Ovary (tissue), 9 donors: Measurements from ENCODE around the gene PPM1E. TPM values are rescaled to one million over a fixed set of nuclear protein-coding genes. Genes with fewer than 3 reads are reported as not detected.

Experiments used
- DNase-seq, 5 donors: peaks; one replicate each; pipeline ENCODE4 v3.0.0-alpha.2; 2019 to 2020
- H3K27ac ChIP-seq, 2 donors: fragments of 200-600 bp; one replicate each; pipeline versions ENCODE4 v1.5.1 to v1.8.0; 2019 to 2022
- H3K27me3 ChIP-seq: fragments of 200-600 bp; one replicate; pipeline ENCODE4 v1.8.0; 2022
- H3K36me3 ChIP-seq: fragments of 200-600 bp; sonication (generic); one replicate; pipeline ENCODE4 v1.5.1; 2019
- H3K4me1 ChIP-seq: one replicate; pipeline ENCODE4 v1.8.1; 2013; ENCODE audit warnings: mild to moderate bottlenecking, moderate library complexity; ENCODE audit not compliant: insufficient read depth
- H3K4me3 ChIP-seq: fragments of 200-600 bp; sonication (generic); one replicate; pipeline ENCODE4 v1.5.1; 2017
- H3K9me3 ChIP-seq, 2 donors: fragments of 200-600 bp in 1 of 2; sonication (generic) in 1 of 2; one replicate each; pipeline versions ENCODE4 v1.5.1 to v1.8.1; 2013 to 2019; ENCODE audit warnings: mild to moderate bottlenecking in 1 of 2, moderate library complexity in 1 of 2
- EP300 ChIP-seq: sonication (generic); formaldehyde crosslinking; IDR thresholded peaks from one replicate; pipeline ENCODE4 v1.6.1; 2017; ENCODE audit warnings: antibody characterized with exemption
- POLR2A ChIP-seq: fragments of 450-650 bp; IDR thresholded peaks from one replicate; pipeline ENCODE4 v1.6.1; 2017; ENCODE audit warnings: antibody characterized with exemption, mild to moderate bottlenecking, moderate library complexity
- WGBS, 3 donors: extraction: QIAGEN DNeasy Blood & Tissue Kit in 1 of 3; methylation state at CpG; one replicate each; pipeline versions ENCODE4 v1.1.5 to v1.1.7; 2013 to 2017; 5-methylcytosine and 5-hydroxymethylcytosine counted together
- intact Hi-C, 4 donors: fragments of 100-400 bp; cut with DNase I; formaldehyde crosslinking; loops; one replicate each; pipeline versions ENCODE4 v1.11.0 to v1.15.1; 2022 to 2023
- polyA plus RNA-seq, 2 donors: library from polyadenylated mRNA; stranded (reverse); fragments of 200-250 nt in 1 of 2; fragments of 350-450 nt in 1 of 2; fragmentation: Illumina TruSeq in 1 of 2; extraction: RNeasy Lipid Tissue Mini Kit (QIAGEN cat#74804) in 1 of 2; gene quantifications; one replicate each; pipeline ENCODE4 v1.2.3, GENCODE V29; 2013 to 2014
- total RNA-seq, 7 donors: library from RNA; depleted of rRNA in 2 of 7; stranded (reverse); fragments of >200 nt in 2 of 7; fragmentation: NEBNext Ultra II Directional in 3 of 7; extraction: Animal tissue kit (Norgen Biotek cat#: 25700) in 3 of 7; gene quantifications; one replicate each; pipeline versions ENCODE4 v1.1.0 to v1.2.4, GENCODE V29; 2016 to 2023
- TF ChIP-seq, protein P1 (sequence below), 3 donors: fragments of 450-650 bp in 2 of 3; fragments of 200-600 bp in 1 of 3; IDR thresholded peaks; one replicate each; pipeline versions ENCODE4 v1.5.1 to v1.8.0; 2016 to 2022; ENCODE audit warnings: antibody characterized with exemption in 3 of 3, mild to moderate bottlenecking in 1 of 3
- donor health status: DM: no; HTN: no; CAD: no; lungs with moderate emphysema.
- donor health status: DM: no; HTN: no; CAD: no.
- donor health status: Bipolar disorder and iron deficiency.
- donor health status: DM: yes; HTN: yes; CAD: no.
- donor health status: DM: no; HTN: no; CAD: no.
- donor health status: DM: yes; HTN: yes; CAD: no.

The PPM1E gene
- total and polyA plus RNA-seq, 9 donors, result 0.17 to 3.2 (median 0.47) TPM

DNA sequence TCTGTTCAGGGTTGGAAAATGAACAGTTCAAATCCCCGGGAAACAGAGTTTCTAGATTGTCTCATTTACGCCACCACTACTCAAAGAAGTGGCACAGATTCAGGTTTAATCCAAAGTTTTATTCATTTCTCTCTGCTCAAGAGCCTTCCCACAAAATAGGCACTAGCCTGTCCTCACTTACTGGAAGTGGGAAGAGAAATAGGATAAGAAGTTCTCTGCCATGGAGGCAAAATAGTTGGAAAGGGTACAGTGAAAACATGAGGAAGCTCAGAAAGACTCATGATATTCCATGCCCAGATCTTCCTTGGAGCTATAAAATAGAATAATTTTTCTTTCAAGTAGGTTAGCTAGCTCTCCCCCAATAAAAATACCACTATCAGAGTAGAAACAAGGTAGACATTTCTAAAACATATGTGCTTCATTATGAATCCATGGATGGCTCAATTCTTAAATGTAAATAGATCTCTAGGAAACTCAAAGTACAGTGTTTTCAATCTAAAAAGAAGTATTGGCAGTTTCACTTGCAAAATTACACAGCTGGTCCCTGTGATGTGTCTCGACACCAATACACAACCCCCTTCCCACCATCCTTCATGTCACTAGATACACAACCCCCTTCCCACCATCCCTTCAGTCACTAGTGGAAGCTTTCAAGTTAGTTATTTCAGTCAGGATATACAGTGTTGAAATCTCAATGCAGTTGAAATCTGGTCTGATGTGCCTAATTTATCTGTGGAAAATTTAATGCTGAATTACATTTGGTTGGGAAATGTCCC, 225.2 kb downstream of the PPM1E start:
- Histone ChIP-seq H3K27me3 (no peaks in the 10 kb centered on the region), H3K4me3 (no peak overlapping the region), H3K27ac (no peak overlapping the region), H3K36me3 (no peaks in the 10 kb centered on the region), H3K9me3 (no peaks in the 10 kb centered on the region), H3K4me1 (no peaks in the 10 kb centered on the region)
- WGBS, 3 donors, result 87 to 90% (median 90%) methylated on average over 3 of the region's 3 CpGs
- TF ChIP-seq EP300 (no peak), POLR2A (no peak)
- TF ChIP-seq, protein P1, sequence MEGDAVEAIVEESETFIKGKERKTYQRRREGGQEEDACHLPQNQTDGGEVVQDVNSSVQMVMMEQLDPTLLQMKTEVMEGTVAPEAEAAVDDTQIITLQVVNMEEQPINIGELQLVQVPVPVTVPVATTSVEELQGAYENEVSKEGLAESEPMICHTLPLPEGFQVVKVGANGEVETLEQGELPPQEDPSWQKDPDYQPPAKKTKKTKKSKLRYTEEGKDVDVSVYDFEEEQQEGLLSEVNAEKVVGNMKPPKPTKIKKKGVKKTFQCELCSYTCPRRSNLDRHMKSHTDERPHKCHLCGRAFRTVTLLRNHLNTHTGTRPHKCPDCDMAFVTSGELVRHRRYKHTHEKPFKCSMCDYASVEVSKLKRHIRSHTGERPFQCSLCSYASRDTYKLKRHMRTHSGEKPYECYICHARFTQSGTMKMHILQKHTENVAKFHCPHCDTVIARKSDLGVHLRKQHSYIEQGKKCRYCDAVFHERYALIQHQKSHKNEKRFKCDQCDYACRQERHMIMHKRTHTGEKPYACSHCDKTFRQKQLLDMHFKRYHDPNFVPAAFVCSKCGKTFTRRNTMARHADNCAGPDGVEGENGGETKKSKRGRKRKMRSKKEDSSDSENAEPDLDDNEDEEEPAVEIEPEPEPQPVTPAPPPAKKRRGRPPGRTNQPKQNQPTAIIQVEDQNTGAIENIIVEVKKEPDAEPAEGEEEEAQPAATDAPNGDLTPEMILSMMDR (IDR thresholded peaks at IDR 0.05), result no peak
- intact Hi-C loops, result no loop called here
- DNase-seq, result no peak

GRCh38 chr17:58982626-58983025, 227.0 kb downstream of the PPM1E start:
- Histone ChIP-seq H3K27me3 (no peaks in the 10 kb centered on the region), H3K4me3 (no peak overlapping the region), H3K4me1 (no peaks in the 10 kb centered on the region), H3K36me3 (no peaks in the 10 kb centered on the region), H3K9me3 (no peaks in the 10 kb centered on the region), H3K27ac (no peak overlapping the region)
- TF ChIP-seq EP300, result no peak
- TF ChIP-seq, protein P1 (IDR thresholded peaks at IDR 0.05), result no peak
- TF ChIP-seq POLR2A, result no peak
- intact Hi-C loops, result no loop called here
- no peak for DNase-seq
- WGBS, 3 donors, result 88 to 94% (median 90%) methylated on average over 3 of the region's 3 CpGs

GRCh38 chr17:58985367-58985766, 229.7 kb downstream of the PPM1E start:
- no peaks in the 10 kb centered on the region for H3K4me1 ChIP-seq

GRCh38 chr17:58985971-58986370, 230.3 kb downstream of the PPM1E start:
- no peaks in the 10 kb centered on the region for H3K36me3 ChIP-seq
- TF ChIP-seq, protein P1 (IDR thresholded peaks at IDR 0.05), result no peak
- no peak for TF ChIP-seq EP300
- no peak for TF ChIP-seq POLR2A
- DNase-seq, result no peak
- no peak overlapping the region for H3K27ac ChIP-seq
- 92 to 97% (median 97%) methylated on average over 6 of the region's 6 CpGs for WGBS, 3 donors
- no peaks in the 10 kb centered on the region for H3K27me3 ChIP-seq
- no peaks in the 10 kb centered on the region for H3K9me3 ChIP-seq
- H3K4me3 ChIP-seq, result no peak overlapping the region
- intact Hi-C loops, result no loop called here
- H3K4me1 ChIP-seq, result no peaks in the 10 kb centered on the region

More at GRCh38 chr17:58985367-58985766, 229.7 kb downstream of the PPM1E start:
- Histone ChIP-seq H3K9me3 (no peaks in the 10 kb centered on the region), H3K27me3 (no peaks in the 10 kb centered on the region), H3K36me3 (no peaks in the 10 kb centered on the region), H3K4me3 (no peak overlapping the region), H3K27ac (no peak overlapping the region)
- TF ChIP-seq EP300, result no peak
- DNase-seq, result no peak
- intact Hi-C loops, result no loop called here
- 64 to 67% (median 65%) methylated on average over 6 of the region's 6 CpGs for WGBS, 3 donors

DNA sequence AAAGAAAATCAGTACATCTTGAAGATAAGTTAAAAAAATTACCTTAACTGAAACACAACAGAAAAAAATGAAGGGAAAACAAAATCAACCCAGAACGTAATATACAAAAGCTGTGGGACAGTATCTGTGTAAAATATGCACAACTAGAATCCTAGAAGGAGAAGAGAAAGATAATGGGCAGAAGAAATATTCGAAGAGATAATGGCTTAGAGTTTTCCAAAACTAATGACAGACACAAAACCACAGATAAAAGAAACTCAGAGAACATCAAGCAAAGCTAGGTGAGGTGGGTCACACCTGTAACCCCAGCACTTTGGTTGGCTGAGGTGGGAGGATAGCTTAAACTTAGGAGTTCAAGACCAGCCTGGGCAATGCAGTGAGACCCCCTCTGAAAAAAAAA, 234.0 kb downstream of the PPM1E start:
- Histone ChIP-seq H3K4me1 (no peaks in the 10 kb centered on the region), H3K27ac (no peak overlapping the region), H3K4me3 (no peak overlapping the region), H3K27me3 (no peaks in the 10 kb centered on the region), H3K9me3 (no peaks in the 10 kb centered on the region), H3K36me3 (no peaks in the 10 kb centered on the region)
- DNase-seq, result no peak
- WGBS, 3 donors, result 37 to 82% (median 38%) methylated on average over 2 of the region's 2 CpGs
- intact Hi-C loops, result no loop called here
- TF ChIP-seq, protein P1 (IDR thresholded peaks at IDR 0.05), result no peak
- TF ChIP-seq POLR2A (no peak), EP300 (no peak)
